Measurements from ENCODE around the gene TSPO.

DNA sequence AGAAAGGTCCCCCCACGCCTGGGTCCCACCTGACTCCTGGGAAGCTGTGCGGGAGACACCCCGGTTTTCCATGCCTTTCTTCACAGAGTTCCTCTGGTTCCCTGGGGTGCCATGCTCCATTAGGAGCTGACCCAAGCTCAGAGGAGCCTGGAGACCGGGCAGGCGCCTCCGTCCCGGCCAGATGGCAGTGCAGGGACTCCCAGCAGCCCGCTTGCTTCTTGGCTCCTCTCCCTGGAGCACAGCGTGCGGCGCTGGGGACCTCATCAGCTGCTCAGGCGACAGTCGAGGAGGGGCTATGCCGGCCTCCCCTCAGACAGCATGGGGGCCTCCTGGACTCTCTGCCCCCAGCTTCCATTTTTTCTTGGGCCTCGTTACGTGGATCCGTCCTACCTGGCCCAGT is 48.7 kb downstream of the TSPO start:
- TF ChIP-seq, protein P1, sequence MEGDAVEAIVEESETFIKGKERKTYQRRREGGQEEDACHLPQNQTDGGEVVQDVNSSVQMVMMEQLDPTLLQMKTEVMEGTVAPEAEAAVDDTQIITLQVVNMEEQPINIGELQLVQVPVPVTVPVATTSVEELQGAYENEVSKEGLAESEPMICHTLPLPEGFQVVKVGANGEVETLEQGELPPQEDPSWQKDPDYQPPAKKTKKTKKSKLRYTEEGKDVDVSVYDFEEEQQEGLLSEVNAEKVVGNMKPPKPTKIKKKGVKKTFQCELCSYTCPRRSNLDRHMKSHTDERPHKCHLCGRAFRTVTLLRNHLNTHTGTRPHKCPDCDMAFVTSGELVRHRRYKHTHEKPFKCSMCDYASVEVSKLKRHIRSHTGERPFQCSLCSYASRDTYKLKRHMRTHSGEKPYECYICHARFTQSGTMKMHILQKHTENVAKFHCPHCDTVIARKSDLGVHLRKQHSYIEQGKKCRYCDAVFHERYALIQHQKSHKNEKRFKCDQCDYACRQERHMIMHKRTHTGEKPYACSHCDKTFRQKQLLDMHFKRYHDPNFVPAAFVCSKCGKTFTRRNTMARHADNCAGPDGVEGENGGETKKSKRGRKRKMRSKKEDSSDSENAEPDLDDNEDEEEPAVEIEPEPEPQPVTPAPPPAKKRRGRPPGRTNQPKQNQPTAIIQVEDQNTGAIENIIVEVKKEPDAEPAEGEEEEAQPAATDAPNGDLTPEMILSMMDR (conservative IDR thresholded peaks at IDR 0.05), result no peak
- no peak for TF ChIP-seq EZH2 (IDR thresholded peaks at IDR 0.05; ENCODE audit: low read depth)

All from PC-9 (cell line).